OCI-LY1 (cell line): ENCODE results near the gene CMIP.

ENCODE experiments used
- CTCF ChIP-seq: fragments of 200-600 bp; sonication (generic), shearing (Covaris generic); IDR thresholded peaks from 2 replicates; pipeline ENCODE4 v1.5.1; 2017; ENCODE audit warnings: mild to moderate bottlenecking, antibody characterized with exemption, low read length, moderate library complexity, mixed read lengths
- EZH2 ChIP-seq: fragments of 200-600 bp; sonication (generic), shearing (Covaris generic); IDR thresholded peaks from 2 replicates; pipeline ENCODE4 v1.8.0; 2017; ENCODE audit warnings: borderline replicate concordance, mixed run types, mild to moderate bottlenecking, antibody characterized with exemption, low read length, moderate library complexity, mixed read lengths

GRCh38 chr16:81587626-81588160, 143.1 kb downstream of the CMIP start:
- TF ChIP-seq CTCF, result no peak
- no peak for TF ChIP-seq EZH2
